HEK293 (cell line): ENCODE data around the gene CNTNAP5.

ENCODE experiments used
- ZNF621 ChIP-seq: fragments of 450-650 bp; formaldehyde crosslinking; IDR thresholded peaks from 2 replicates; pipeline ENCODE4 v1.5.1; 2017; ENCODE audit warnings: missing biosample characterization, missing genetic modification characterization
- ZNF776 ChIP-seq: fragments of 450-650 bp; formaldehyde crosslinking; IDR thresholded peaks from 2 replicates; pipeline ENCODE4 v1.5.0; 2017; ENCODE audit warnings: missing biosample characterization, missing genetic modification characterization, borderline replicate concordance
- TF ChIP-seq, protein P1 (sequence below): fragments of 450-650 bp; formaldehyde crosslinking; IDR thresholded peaks from 2 replicates; pipeline ENCODE4 v1.5.1; 2016; ENCODE audit warnings: missing biosample characterization, missing genetic modification characterization
- TF ChIP-seq, protein P2 (sequence below): fragments of 450-650 bp; formaldehyde crosslinking; IDR thresholded peaks from 2 replicates; pipeline ENCODE4 v1.5.0; 2017; ENCODE audit warnings: missing biosample characterization, missing genetic modification characterization, borderline replicate concordance

DNA sequence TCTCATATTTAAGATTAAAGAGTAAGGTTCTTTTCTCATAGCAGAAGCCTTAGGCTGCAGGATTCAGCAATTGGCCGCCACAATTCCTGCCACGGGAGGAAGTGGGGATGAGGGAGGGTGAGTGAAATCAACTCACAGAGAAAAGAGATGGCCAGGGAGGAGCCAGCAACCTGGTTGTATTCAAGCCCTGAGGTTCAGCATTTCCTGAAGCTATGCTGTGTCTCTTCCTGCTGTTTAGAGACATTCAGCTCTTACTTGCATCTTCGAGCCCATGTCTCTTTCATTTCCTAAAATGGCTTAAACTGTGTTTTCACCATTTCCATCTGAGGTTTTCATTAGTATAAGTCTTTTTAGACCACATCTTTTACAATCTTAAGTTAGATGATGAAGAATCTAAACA lies 522.6 kb downstream of the CNTNAP5 start:
- TF ChIP-seq, protein P1, sequence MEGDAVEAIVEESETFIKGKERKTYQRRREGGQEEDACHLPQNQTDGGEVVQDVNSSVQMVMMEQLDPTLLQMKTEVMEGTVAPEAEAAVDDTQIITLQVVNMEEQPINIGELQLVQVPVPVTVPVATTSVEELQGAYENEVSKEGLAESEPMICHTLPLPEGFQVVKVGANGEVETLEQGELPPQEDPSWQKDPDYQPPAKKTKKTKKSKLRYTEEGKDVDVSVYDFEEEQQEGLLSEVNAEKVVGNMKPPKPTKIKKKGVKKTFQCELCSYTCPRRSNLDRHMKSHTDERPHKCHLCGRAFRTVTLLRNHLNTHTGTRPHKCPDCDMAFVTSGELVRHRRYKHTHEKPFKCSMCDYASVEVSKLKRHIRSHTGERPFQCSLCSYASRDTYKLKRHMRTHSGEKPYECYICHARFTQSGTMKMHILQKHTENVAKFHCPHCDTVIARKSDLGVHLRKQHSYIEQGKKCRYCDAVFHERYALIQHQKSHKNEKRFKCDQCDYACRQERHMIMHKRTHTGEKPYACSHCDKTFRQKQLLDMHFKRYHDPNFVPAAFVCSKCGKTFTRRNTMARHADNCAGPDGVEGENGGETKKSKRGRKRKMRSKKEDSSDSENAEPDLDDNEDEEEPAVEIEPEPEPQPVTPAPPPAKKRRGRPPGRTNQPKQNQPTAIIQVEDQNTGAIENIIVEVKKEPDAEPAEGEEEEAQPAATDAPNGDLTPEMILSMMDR (tag by site-specific recombination): no peak
- TF ChIP-seq, protein P2, sequence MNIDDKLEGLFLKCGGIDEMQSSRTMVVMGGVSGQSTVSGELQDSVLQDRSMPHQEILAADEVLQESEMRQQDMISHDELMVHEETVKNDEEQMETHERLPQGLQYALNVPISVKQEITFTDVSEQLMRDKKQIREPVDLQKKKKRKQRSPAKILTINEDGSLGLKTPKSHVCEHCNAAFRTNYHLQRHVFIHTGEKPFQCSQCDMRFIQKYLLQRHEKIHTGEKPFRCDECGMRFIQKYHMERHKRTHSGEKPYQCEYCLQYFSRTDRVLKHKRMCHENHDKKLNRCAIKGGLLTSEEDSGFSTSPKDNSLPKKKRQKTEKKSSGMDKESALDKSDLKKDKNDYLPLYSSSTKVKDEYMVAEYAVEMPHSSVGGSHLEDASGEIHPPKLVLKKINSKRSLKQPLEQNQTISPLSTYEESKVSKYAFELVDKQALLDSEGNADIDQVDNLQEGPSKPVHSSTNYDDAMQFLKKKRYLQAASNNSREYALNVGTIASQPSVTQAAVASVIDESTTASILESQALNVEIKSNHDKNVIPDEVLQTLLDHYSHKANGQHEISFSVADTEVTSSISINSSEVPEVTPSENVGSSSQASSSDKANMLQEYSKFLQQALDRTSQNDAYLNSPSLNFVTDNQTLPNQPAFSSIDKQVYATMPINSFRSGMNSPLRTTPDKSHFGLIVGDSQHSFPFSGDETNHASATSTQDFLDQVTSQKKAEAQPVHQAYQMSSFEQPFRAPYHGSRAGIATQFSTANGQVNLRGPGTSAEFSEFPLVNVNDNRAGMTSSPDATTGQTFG (tag by site-specific recombination): no peak
- no peak for TF ChIP-seq ZNF776
- TF ChIP-seq ZNF621 (tag by site-specific recombination): no peak
